NCI-H82 (cell line): Measurements from ENCODE around the gene SNRK.

Source experiments
- DNase-seq: peaks from one replicate; lab custom pipeline; 2025; lab: John Stamatoyannopoulos, UW

Gene SNRK

GRCh38 chr3:43309372-43310305 lies 23.3 kb downstream of the SNRK start:
- DNase-seq, result no peak

DNA sequence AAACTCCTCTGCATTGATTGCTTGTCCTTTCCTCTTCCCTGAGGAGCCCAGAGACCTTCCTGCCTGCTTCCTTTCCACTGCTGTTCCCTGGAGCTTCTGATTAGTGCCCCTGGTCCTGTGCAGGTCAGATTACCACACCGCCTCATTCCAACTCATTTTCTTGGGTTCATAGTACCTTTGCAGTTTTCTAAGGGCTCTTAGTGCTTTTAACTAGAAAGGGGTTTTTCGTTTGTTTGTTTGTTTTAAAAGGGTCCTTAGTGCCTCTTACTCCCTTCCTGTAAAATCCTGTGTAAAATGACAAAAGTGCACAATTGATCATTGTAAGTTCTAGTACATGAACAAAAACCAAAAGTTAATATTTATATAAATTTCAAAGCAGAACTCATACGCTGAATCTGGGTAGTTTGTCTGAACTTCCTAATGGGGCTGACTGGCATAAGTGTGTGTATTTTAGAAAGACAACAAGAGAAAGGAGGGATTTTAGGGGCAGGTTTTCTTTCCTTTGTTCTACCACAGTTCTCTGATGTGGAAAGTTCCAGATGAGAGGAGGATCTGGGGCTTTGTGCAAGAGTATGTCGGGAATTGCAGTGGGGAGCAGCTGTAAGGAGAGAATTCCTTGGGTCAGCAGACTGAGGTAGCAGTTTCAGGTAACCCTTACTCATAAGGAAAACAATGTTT lies 30.6 kb downstream of the SNRK start:
- no peak for DNase-seq

DNA sequence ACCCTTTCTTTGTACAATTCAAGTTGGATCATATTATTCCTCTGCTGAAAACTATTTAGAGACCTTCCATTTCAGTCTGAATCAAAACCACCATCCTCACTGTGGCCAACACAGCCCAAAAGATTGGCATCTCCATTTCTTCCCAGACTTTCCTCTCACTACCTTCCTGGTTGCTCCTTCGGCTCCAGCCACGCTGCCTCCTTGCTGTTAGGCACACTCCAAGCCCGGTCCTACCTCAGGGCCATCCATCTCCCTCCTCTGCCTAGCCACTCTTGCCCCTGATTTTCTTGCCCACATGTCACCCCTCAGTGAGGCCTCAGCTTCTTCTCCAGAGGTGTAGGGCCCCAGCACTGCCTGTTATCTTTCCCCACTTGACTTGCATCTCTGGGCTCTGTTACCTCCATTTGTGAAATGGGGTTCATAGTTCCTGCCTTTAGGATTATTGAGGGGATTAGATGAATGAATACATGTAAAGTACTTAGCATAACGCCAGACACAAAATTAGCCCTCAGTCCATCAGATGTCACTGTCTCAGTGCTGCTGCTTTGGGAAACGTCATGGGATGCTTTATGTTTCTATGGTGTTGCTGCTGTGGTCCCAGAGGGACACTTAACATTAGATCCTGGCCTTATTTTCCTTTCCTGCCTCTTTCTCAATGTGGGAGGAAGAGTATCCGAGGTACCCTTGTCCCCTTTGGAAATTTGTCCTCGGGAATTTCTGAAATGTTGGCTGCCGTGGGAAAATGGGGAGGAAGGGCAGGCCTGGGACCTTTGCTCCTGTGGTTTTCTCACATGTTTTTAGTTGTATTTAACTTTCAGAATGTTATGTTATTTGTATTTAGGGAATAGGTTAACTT lies 31.3 kb downstream of the SNRK start:
- no peak for DNase-seq

DNA sequence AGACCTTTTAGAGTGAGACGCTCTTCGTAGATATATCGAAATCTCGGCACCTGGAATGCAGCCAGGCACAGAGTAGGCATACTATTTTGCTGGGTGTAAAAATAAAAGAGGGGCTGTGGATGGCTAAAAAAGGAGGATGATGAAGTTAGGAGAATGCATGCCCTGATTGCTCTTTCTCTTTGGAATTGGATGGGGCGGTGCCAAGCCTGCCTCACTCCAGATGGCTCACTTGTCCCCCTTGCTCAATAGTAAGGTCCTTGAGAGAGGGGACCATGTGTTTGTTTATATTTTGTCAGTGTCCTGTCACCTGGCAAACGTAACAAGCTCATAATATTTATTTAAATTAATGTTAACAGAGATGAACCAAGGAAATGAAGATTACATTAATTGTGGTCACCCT lies 33.0 kb downstream of the SNRK start:
- no peak for DNase-seq

DNA sequence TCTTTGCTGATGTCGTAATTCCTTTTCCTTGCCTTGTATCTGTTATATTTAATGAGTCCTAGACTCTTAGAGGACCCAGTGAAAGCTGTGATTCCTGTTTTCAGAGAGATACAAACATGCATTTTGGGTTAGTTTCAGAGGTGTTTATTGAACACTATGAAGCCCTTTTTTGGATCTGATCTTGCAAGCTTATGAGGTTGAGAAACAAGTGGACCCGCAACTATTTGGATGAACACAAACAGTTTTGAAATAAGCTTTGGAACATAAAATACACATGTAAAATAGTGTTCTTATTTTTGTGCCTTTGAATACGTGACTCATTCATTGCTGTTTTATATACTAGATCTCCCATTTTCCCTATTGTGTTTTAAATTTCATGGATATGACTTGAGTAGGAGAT lies 33.5 kb downstream of the SNRK start:
- no peak for DNase-seq

GRCh38 chr3:43320288-43320687 lies 33.9 kb downstream of the SNRK start:
- DNase-seq, result no peak

GRCh38 chr3:43323541-43323940 lies 37.2 kb downstream of the SNRK start:
- DNase-seq, result no peak

- no peak for DNase-seq
Observed at GRCh38 chr3:43326891-43327581, 40.7 kb downstream of the SNRK start.

DNA sequence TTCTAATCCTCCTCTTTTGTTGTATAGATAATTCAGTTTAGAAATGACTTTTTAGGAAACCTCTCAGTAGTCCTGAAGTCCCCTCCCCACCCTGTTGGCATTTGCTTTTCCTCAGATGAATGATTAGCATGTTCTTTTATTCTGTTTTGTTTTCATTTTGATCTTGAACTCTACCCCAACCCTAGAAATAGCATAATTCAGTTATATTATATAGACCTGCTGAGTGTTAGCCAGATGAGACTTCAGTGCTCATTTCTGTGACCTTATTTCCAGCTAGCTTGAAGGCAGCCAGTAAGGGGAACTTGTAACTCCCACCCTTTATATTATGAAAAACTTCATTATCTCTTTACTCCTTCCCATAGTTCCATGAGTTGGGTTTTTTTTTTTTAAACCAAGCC lies 41.2 kb downstream of the SNRK start:
- no peak for DNase-seq

DNA sequence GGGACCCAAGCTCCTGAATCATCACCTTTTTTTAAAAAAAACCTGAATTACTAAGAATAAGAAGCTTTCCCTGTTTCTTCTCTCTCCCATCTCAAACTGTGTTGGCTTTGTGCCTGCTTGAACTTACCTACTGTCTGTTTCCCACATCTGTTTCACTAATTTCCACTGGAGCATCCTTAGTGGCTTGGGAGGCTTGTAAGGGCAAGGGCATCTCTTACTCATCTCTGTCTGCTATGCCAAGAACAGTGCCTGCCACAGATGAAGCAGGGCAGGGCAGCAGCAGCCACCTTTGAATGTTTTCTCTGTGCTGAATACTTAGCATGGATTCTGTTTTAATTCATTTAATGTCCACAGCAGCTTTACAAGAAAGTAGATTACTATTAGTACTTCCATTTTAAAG lies 42.3 kb downstream of the SNRK start:
- DNase-seq, result no peak

- DNase-seq, result no peak
Observed at GRCh38 chr3:43330981-43331380, 44.6 kb downstream of the SNRK start.

DNA sequence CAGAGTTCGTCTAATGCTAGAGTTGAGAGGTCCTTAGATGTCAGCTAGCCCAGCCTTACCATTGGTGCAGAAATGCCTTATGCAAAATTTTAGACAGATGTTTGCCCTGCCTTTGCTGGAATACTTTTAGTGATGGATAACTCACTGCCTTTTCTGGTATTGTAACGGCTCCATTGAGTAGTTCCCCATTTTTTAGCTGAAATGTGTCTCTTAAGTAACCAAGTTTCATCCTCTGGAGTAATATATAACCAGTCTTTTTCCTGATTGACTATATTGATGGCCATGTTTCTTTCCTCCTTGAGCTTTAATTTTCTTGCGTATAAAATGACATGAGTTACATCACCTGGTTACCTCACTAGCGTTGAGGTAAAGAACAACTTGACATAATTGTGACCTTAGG lies 45.0 kb downstream of the SNRK start:
- DNase-seq, result no peak

DNA sequence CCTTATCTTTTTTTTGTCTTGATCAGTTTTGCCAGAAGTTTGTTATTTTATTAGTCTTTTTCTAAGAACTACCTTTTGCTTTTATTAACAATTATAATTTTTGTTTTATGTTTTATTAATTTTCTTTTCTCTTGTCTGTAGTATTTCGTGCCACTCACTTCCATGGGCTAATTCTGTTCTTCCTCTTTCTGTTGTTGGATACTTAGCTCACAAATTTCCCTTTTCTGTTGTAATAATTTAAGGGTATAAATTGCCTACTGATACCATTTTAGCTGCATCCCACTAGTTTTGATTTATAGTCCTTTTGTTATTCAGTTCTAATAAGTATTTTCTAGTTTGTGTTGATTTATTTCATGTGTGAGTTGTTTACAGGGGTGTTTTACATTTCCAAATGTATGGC lies 48.6 kb downstream of the SNRK start:
- DNase-seq, result no peak

GRCh38 chr3:43335799-43336198 lies 49.5 kb downstream of the SNRK start:
- no peak for DNase-seq

- DNase-seq, result no peak
Observed at GRCh38 chr3:43338295-43338694, 52.0 kb downstream of the SNRK start.

- no peak for DNase-seq
Observed at GRCh38 chr3:43340403-43340802, 54.1 kb downstream of the SNRK start.

DNA sequence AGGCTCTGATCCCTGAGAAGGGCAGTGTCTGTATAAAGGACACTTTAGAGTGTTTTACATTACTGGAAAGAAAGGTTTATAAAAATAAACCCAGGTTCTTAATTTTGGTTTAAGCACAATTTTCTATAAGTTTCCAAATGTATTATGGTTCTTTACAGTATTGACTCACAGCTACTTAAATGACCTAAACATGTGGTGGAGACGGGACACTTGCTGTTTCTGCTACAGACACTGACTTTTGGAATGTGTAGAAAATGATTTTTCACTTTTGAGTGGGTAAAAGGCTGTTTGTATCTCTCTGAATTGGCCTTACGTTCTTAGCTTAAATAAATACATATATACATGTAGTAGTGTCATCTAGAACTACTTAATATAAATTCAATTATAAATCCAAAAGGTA lies 55.4 kb downstream of the SNRK start:
- no peak for DNase-seq

DNA sequence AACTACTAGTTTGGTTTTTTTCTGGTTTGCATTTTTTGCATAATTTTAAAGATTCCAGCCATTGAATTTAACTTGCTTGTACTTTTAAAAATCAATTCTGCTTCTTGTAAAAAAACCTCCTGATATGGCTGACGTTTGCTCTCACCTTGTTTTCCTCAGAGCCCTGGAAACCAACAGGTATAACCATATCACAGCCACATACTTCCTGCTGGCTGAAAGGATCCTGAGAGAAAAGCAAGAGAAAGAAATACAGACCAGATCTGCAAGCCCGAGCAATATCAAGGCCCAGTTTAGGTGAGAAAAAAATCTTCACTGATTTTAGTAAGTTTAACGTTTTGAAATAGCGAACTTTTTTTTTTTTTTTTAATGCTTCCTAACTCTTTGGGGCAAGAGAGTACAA lies 56.8 kb downstream of the SNRK start:
- no peak for DNase-seq

DNA sequence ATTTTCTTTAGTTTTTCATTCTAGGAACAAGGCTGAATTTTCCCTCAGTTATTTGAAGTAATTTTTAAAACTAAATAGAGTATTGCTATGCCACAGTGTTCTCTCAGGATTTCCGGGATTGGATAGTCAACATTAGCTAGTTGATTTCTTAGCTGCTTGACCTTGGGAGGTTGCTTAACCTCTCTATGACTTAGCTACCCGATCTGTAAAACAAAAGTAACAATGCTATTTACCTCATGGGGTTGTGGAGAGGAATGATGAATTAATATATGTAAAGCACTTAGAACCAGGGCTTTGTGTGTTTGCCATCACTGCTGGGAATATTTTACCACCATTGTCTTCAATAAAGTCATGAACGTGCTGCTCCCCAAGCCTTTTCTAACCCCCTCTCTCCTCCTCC lies 57.5 kb downstream of the SNRK start:
- DNase-seq, result no peak

GRCh38 chr3:43344520-43344919 lies 58.2 kb downstream of the SNRK start:
- DNase-seq, result no peak

GRCh38 chr3:43345246-43345645 lies 58.9 kb downstream of the SNRK start:
- DNase-seq, result no peak

- DNase-seq, result no peak
Observed at GRCh38 chr3:43345877-43346276, 59.5 kb downstream of the SNRK start.
